GM19351 (cell line): ENCODE results near the gene TNFRSF8.
A peak's percentile ranks its signal among the peaks of the same experiment; 100 is the strongest.

Source experiments
- ATAC-seq: cut with Tn5 transposase; IDR thresholded peaks from one replicate; pipeline ENCODE4 v1.9.1; 2021; ENCODE audit warnings: mild to moderate bottlenecking, moderate library complexity; ENCODE audit not compliant: unreplicated experiment

TNFRSF8 gene

GRCh38 chr1:12153181-12153785 lies 90.2 kb downstream of the TNFRSF8 start:
- no peak for ATAC-seq

GRCh38 chr1:12155328-12155727 lies 92.2 kb downstream of the TNFRSF8 start:
- no peak for ATAC-seq

- no peak for ATAC-seq
These were observed 94.5 kb downstream of the TNFRSF8 start for GRCh38 chr1:12157366-12158231.

GRCh38 chr1:12158357-12159092 lies 95.4 kb downstream of the TNFRSF8 start:
- ATAC-seq = no peak

- no peak for ATAC-seq
These were observed 96.7 kb downstream of the TNFRSF8 start for GRCh38 chr1:12159816-12160215.

GRCh38 chr1:12161324-12161661 lies 98.2 kb downstream of the TNFRSF8 start:
- no peak for ATAC-seq

- ATAC-seq = peak; percentile 73
These were observed 98.8 kb downstream of the TNFRSF8 start for GRCh38 chr1:12161662-12162458.

GRCh38 chr1:12162459-12163137 lies 99.5 kb downstream of the TNFRSF8 start:
- ATAC-seq = no peak

- ATAC-seq = peak; percentile 33
These were observed 100.1 kb downstream of the TNFRSF8 start for GRCh38 chr1:12163210-12163609.

GRCh38 chr1:12164210-12164609 lies 101.1 kb downstream of the TNFRSF8 start:
- ATAC-seq = no peak

GRCh38 chr1:12165342-12165741 lies 102.2 kb downstream of the TNFRSF8 start:
- ATAC-seq = no peak

- ATAC-seq = peak; percentile 52
These were observed 103.9 kb downstream of the TNFRSF8 start, which contains the start of gene TNFRSF1B for GRCh38 chr1:12166834-12167492. TSS of gene TNFRSF1B (plus strand) at chr1:12166991. CDS start at chr1:12167092, 101 bp downstream.

GRCh38 chr1:12167493-12168429 lies 104.7 kb downstream of the TNFRSF8 start:
- no peak for ATAC-seq

GRCh38 chr1:12168451-12169160 lies 105.5 kb downstream of the TNFRSF8 start:
- no peak for ATAC-seq

- ATAC-seq = no peak
These were observed 106.5 kb downstream of the TNFRSF8 start for GRCh38 chr1:12169442-12170135.

- ATAC-seq = no peak
These were observed 107.2 kb downstream of the TNFRSF8 start for GRCh38 chr1:12170263-12170671.
